GM12874 (cell line): Measurements from ENCODE around the gene DCAF4.

Experiments
- CTCF ChIP-seq: IDR thresholded peaks from 2 replicates; pipeline ENCODE4 v1.5.1; 2011; ENCODE audit warnings: low read depth, mild to moderate bottlenecking, control low read depth, low read length, moderate library complexity; ENCODE audit not compliant: insufficient read depth

The DCAF4 gene

GRCh38 chr14:72932893-72933292 is 6.6 kb downstream of the DCAF4 start:
- no peak for TF ChIP-seq CTCF

- no peak for TF ChIP-seq CTCF
These were observed 13.4 kb downstream of the DCAF4 start for GRCh38 chr14:72939630-72940029.

- no peak for TF ChIP-seq CTCF
These were observed 15.2 kb downstream of the DCAF4 start for GRCh38 chr14:72941286-72941985.

- TF ChIP-seq CTCF, result no peak
These were observed 16.7 kb downstream of the DCAF4 start for GRCh38 chr14:72942934-72943333.

GRCh38 chr14:72943876-72944430 is 17.7 kb downstream of the DCAF4 start:
- TF ChIP-seq CTCF, result no peak

- TF ChIP-seq CTCF, result no peak
These were observed 19.2 kb downstream of the DCAF4 start for GRCh38 chr14:72945356-72946027.

- no peak for TF ChIP-seq CTCF
These were observed 20.2 kb downstream of the DCAF4 start for GRCh38 chr14:72946491-72946890.
